Fibroblast of skin of right biceps (primary cell): ENCODE results near the gene MBP.

ENCODE experiments used
- DNase-seq: peaks from one replicate; pipeline ENCODE4 v3.0.0-alpha.2; 2013

The MBP gene

DNA sequence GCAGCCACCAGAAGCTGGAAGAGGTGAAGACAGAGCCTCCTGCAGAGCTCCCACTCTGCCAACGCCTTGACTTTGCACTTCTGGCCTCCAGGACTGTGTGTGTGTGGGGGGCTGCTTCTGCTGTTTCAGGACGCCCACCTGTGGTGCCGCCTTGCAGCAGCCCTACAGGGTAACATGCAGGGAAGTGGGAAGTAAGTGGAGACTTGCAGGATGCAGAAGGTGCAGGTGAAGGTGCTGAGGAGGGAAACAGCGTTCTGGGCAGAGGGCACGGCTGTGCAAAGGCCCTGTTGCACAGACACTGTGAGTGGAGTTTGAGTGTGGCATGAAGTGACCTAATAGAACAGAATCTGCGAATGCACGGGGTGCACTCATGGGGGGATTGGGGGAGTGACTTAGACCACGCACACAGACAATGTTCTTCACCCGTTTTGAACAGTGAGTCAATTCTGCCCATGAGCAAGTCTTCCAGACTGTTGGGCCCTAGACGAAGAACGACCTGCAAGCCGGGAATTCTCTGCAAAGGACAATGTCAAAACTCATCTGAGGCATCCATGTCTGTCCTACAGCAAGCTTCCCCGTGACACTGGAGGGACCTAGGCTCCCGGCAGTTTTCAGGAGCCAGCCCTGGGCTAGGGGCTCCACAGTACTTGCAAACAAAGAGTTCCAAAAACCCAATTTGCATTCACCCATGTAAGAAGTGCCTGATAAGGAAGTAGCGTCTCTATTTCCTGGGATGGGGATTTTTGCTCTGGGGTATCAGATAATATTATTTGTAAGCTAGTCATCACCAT, 19.0 kb downstream of the MBP start:
- DNase-seq: no peak

DNA sequence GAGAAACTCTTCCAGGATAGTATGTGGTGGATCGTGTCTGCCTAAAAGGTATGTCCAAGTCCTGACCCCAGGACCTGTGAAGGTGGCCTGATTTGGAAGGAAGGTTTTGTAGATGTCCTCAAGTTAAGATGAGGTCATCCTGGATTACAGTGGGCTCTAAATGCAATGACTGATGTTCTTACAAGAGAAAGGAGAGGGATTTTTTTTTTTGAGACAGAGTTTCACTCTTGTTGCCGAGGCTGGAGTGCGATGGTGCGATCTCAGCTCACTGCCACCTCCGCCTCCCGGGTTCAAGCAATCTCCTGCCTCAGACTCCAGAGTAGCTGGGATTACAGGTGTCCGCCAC, 19.9 kb downstream of the MBP start:
- no peak for DNase-seq

DNA sequence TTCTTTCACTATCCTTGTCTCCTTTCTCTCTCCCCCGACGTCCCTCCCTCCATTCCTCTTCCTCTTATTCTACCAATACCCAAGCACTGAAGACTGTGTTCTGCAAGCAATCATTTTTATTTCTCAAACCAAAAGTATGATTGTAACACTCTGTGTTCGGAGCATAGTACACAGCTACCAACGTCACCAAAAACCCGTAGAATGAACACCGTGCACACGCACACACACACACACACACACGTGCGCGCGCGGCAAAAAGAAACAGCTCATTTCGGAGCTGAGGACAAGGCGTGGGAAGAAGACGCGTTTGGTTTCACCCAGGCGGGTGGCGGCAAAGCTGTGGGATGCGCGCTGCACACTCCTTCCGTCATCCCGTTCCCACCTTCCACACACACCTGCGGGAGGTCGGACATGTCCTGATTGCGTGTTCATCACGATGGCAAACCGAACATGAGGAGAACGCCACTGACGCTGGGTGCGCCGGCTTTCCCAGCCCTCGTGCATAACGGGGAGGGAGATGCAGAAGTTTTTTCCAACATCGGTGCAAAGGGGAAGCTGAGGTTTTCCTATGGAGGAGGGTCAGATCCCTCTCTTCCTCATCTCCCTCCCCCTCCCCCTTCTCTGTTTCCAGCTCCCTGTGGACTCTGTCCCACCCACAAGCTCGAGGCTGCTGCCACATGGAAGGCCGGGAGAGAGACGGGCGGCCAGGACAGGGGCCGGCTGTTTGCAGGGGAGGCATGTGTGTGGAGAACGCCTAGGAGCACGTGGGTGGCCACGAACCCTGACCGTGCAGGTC, 20.4 kb downstream of the MBP start:
- no peak for DNase-seq

DNA sequence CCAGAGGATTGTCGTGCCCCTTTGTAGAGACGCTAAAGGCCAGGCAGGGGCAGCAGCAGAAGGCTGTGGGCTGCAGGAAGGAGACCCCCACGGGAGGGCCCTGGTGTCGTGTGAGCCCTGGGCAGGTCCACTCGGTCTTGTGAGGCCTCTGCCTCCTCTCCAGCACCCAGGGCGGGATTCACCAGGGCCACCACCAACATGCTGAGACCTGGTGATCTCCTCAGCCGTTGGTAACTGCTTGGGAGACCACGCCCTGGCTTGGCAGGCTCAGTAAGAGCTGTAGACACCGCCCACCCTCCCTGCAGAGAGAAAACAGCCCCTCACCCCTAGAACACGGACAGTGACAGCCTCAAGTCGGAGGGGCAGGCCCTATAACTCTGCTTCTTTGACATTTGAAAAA, 21.1 kb downstream of the MBP start:
- no peak for DNase-seq

DNA sequence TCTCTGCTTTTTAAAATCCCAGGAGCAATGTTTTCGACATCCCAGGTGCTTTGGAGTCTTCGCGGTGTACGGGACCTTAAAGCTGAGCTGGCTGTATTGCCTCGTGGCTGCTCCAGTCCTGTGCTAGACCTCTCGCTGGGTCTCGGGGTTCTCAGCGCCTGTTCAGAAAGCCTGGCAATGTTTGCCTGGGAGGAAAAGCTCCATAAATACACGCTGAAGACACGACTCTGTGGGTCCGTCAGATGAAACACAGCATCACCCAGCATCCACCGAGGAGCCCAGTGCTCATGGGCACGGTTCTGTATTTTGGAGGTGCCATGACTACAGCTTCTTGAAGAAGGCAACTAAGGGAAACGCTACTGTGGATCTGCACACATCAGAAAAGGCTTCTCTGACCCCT, 21.6 kb downstream of the MBP start:
- no peak for DNase-seq

DNA sequence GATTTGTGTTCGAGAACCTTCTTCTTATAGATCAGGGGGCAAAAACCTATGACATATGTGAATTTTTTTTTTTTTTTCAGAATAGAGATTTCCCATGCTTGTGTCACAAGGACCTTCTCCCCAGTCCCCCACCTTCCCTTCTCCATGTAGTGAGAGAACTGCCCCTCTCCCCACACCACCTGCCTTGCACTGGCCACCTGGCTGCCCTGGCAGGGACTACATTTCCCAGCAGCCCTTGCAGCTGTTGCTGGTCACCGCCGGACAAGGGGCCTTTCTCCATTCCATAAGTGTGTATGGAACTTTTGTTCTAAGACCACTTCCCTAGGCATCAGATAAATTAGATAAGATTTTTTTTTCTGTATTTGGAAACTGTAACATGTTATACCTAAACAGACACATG, 22.2 kb downstream of the MBP start:
- no peak for DNase-seq

DNA sequence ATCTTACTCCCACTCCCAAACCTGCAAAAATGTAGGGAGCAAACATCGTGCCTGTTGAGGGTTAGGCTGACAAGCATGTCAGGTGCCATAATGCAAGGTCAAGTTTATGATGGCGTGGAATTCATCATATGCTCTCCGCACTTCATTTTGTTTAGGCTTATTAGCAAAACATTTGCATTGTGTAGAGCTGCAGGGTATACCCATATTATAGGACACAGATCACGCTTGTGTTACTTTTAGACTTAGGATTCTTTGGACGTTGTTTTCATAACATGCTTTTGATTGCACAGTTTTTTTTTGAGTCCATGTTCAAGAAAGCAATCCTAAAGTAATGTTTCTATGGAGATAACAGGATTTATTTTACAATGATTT, 22.9 kb downstream of the MBP start:
- no peak for DNase-seq

DNA sequence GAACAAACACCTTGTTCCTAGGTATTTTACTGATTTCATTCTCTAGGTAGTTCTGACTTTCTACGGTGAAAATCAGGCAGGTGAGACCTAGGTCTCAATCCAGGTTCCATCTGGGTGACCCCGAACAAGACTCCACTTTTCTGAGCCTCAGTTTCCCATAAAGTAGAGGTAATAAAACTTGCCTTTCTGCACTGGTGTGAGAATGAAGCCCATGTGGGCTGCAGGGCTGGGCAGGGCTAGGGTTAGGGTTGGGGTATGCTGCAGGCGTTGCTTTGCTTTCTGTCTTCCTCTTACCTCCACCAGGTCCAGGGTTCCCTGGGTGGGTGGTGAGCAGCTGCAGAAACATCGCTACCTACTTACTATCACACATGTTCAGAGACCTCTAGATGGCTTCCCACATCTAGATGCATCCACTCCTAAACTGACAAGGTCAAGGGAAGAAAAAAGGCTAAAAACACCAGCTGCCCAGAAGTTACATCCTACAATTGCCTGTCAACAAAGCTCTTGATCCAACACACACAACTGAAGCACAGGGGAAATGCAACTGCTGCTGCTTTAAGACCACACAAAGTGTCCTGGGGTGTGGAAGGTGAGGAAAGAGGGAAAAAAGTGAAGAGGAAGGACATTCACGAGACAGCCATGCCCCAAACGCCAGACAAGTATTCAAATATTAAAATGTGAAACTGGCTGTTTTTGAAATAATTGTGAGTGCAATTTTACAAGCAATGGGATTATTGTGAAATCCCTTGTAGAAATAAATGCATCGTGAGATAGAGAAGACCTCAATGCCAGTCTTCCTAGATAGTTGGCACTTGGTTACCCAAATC, 23.5 kb downstream of the MBP start:
- no peak for DNase-seq

DNA sequence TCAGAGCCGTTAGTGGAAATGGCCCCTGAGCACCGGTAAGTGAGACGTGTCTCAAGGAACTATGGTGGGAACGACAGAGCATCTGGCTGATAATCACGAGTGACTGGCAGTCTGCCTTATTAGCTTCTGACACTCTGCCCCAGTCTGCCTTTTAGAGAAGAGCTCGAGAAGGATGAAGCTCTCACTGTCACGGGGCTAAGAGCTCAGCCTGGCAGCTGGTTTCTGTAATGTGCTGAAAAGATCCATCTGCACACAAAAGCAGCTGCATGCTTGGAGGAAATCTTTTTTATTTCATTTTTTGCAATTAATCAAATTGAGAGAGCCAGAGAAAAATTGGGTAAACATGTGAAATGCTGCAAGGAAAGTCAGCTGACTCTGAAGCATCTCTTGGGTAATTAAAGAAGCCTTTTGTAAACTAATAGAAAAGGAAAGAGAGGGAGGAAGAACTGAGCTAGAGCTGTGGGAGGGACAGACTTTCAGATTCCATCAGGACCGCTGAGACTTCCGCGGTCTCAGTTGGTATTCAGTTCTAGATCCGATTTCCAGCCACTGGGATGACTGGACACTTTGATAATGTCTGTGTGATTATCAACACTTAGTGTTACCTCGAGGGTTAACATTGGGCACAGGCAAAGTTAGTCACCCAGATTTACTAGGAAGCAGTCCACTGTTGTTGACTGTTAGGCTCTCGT, 24.4 kb downstream of the MBP start:
- peak; percentile 89 for DNase-seq

DNA sequence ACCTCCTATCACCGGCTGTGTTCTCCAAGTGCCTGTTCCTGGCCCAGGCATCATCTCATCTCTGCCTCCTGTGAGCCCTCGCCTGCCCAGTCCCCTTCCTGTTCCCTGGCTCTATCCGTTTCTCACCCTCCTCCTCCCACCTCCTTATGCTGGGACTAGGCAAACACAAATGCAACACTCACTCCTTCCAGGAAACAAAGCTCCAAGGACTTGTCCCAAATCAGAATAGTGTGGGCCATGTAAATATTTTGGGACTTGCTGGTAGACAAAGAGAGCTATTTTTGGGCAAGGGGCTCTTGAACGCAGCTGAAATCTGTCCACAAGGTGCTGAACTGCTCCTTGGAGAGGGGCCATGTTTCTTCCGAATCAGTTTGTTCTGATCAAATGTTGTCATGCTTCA, 25.3 kb downstream of the MBP start:
- no peak for DNase-seq

DNA sequence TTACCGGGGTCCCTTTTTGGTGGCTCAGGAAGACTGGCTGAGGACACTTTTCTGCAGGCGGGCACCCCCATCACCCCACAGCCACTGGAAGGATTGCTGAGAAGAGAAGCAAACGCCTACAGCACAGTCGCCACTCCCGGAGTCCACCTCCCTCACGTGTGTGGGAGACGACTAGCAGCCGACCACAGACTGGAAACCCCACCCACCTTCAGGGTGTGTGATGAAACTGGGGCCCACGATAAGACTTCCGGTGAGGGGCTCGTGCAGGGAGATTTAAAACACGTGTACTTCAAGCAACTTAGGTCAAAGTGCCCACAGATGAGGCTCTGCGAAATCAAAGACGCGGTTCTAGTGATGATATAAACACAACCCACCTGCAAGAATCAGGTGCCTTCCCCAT, 26.3 kb downstream of the MBP start:
- no peak for DNase-seq

DNA sequence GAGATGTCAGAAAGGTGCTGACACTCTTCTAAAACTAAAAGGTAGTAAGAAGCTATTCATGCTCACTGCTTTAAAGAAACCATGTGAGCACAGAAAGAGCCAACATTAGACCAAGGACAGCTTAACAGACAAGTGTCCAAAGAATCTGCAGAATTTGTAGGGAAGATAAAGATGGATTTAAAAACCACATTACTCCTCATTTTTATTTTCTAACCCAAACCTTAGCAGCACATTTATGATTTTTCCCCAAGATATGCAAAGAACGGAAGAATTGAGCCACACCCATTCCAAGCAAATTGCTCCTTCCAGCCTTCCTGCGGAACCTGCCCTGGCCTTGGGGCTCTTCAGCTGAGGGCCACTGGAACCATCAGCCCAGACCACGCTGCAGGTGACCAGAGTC, 26.9 kb downstream of the MBP start:
- no peak for DNase-seq

DNA sequence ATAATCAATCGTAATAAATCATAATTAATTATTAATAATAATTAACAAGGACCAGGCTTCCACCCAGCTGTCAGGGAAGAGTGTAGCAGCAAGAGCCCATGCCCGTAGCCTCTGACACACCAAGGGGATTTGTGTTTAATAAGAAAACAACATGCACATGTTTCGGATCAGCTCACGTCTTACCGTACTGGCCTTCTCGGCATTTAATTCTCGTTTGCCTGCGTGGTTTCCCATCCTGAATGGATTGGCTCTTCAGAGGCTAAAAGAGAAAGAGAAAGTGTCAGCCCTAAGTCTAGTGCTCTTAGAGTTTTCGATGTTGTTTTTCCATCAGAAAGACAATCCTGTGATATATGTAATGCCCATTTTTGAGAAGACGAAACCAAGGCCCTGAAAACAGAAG, 27.6 kb downstream of the MBP start:
- no peak for DNase-seq

DNA sequence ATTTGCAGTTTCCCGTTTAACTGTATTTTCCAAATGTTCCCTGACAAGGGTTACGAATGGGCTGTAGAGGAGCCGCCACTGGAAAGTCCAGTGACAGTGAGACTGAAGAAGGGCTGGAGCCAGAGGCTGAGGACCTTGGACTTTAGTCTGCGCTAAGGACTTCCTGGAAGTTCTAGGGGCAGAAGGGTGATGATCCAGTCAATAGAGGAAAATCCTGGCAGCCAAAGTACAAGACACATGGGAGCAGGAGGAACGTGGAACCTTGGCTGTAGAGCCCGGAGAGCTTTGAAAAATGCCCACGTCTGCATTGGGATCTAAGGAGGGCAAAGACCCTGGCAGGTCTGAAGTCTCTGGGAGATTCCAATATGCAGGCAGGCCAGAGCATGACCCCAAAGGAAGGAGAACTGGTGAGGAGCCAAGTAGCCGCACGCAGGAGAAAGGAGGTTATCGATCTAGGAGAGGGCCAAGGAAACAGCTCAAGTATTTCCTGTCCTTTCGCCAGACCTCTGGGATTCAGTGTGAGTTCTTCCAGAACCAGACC, 28.5 kb downstream of the MBP start:
- DNase-seq: peak; percentile 40

DNA sequence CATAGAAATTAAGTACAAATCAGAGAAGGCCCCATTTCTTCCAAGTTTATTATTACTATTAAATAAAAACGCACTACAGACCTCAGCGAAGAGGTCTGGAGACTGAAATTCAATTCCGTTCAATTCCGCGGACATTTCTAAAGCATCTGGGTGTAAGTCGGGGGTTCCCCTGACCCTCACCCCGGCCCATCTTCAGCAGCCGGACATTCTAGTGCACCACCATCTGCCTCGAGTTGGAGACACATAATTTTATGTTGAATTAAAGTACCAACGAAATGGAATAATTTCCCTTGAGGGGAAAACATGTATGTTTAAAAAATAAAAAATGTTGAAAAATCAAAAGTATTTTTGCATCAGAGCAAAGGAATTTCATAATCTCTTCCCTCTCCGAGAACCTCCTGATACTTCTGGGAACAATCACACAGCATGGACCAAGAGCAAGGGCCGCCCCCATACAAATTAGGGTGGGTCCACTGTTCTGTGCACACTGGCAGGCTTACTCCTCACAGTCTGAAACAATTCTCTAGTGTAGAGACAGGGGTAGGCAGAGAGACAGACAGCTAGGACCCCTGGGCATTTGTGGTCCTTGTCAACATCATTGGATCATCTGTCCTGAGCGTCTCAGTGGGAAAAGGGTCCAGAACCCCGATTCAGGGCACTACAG, 29.3 kb downstream of the MBP start:
- DNase-seq: peak; percentile 72

DNA sequence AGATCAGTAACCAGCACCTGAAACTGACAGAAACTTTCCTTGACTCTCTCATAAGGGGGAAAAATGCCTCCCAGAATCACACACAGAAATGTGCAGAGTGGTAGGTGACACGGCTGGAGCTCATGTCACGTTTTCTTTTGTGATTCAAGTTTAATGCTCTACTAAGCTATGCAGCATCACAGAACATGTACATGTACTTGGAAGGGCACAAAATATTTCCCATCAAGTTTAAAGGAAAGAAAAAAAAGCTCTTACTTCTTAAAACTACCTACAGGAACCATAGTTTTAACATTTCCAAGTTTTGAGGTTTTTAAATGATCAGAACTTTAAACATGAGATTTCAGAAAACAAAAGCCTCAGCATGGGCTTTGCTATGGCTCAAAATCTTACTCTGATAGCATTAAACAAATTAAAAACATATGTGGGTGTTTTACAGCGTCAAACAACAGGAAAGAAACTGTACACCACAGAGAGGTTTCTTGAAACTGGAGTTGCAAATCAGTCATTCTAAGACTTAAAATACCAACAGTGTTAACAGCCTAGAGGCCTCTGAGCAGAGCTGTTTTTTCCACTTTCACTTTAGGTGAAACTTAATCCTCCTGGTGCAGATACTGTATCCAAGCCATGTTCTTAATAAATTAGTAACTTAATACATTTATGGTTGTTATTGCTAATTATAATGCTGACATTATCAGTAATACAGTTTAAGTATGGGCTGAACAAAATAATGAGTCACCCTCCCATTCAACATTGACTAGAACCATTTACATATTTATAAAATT, 30.1 kb downstream of the MBP start:
- DNase-seq: peak; percentile 92

DNA sequence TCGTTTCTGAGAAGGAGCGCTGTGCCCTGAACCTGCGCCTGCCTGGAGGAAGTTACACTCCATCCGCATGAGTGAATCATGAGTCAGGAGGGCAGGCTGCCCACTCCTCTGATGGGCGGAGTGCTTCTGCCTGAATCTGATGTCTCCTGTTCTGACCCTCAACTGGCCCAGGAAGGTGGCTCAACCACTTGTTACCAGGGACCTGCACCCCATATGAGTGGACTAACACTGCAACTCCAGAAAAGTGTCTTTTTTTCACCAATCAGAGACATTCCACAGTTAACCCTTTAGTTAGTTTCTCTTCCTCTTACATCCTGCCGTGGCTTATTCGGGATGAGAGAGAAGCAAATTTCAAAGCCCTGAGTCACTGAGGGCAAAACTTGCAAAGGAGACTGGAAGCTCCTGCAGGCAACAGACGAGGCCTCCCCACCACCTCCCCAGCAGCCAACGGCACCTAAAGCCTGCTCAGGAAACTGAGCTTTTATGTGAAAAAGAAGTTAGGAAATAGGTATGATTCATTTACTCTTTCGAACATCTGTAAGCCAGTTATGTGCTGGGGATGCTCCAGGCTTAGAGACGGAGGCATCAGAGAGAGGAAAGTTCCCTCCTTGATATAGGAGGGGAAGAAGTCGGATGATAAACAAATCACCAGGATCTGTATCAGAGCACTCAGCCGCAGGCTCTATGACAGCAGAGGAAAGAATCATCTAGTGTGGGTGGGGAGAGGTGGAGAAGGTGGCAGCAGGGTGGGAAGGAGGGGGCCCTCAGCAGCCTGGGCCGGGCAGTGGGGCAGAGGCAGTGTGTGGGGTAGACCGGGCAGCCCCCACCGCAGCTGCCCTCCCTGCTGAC, 30.9 kb downstream of the MBP start:
- DNase-seq: peak; percentile 98

DNA sequence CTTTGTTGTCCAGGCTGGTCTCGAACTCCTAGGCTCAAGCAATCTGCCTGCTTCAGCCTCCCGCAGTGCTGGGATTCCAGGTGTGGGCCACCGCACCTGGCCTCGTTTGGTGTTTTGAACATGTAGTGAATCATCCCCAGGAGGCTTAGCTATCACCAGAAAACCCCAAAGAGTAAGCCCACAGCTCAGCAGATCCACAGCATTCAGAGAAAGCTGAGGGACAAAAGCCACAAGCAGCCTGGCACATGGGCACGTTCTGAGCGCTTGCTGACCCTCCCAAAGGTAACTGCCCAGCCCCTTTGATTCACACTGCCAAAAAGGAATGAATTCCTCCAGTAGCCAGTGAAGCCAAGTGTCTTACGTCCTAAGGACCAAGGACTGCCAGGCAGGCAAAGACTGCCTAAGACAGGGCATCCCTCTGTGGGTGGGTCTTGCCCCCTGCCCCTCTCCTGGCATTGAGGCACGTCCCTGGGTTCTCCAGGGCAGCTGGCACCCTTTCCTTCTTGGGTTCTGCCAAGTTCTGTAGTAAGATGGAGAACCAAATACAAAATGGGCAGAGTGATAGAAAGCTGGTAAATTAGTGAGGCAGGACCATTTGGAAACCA, 31.7 kb downstream of the MBP start:
- DNase-seq: no peak

DNA sequence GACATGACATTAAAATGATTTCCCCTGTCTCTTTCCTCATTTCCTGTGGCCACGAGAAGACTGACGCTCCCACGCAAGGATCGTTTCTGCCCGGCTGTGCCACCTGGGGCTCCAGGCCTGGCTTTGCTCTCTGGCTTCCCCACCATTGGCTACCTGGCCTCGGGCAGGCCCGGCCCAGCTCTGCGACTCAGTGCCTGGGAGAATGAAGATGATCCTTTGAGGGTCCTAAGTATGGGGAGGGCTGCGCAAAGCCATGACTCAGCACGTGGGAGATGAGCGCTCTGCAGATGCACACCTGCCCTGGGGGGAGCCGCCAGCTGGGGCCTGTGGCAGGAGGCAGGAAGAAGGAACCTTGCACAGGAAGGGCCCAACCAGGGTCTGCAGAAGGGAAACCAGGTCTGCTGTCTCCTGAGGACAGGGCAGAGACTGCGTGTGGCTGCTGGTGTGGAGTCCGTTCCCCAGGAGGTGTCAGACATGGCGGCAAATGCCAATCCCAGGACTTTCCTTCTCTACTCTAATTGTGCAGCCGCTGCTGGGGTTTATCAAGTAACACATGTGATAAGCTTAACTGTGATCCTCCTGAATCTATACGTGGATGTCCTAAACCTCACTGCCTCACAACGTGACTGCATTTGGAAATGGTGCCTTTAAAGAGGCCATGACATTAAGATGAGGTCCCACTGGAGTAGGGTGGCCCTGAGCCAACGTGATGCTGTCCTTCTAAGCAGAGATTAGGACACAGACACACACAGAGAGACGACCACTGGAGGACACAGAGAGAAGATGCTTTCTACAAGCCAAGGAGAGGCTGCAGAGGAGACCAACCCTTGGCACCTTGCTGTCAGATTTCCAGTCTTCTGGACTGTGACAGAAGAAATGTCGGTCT, 32.9 kb downstream of the MBP start:
- DNase-seq: no peak
